HG03135 (cell line): ENCODE results near the gene CRADD.

Experiments
- ATAC-seq: cut with Tn5 transposase; IDR thresholded peaks from one replicate; pipeline ENCODE4 v1.9.1; 2021; ENCODE audit warnings: mild to moderate bottlenecking, moderate library complexity; ENCODE audit not compliant: unreplicated experiment

Gene CRADD

DNA sequence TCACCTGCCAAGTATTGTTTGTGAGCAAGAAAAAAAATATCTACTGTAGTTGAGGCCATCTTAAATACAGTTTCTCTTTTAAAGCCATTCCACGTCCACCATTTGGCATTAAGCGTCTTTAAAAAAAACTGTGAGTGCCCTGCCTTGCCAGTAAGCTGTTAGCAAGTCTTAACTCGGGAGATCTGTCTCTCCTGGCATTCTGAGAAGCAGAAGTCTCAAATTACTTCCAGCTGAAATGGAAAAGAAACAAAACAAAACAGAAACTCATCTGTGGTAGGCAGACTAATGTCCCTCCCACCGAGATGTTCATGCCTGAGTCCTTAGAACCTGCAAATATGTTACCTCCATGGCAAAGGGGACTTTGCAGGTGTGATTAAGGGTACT is 126.2 kb downstream of the CRADD start:
- no peak for ATAC-seq

DNA sequence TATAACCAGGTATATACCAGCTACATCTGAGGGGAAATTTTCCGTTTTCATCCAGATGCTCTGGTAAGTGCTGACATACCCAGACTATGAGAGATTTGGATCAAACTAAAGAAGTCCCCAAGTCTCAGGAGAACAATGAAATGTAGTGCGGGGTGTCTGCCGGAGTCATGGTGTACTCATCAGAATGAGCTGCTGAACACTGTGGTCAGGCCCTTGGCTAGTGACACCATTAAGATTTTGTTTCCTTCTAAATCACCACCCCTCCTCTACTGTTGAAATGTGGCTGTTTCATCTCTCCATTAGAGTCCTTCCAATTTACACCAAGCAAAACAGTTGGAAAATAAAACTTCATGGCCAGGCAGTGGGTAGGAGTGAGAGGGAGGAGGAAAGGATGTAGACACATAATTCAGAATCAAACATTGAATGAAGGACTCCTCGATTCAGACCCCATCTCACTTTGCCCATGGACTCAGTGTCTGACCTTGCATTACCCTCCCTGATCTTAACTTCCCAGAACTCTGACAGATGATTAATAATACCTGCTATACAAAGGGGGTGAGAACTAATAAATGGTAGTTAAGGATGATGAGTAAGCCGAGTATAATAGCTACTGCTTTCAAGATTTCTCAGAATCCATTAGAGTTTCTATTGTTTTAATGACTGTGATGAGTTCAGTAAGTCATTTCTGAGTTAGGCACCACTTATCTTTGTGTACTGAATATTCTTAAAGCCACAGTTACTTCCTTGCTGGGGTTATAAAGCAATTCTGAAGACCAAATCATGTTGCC is 127.4 kb downstream of the CRADD start:
- ATAC-seq, result no peak

- ATAC-seq, result no peak
Measured at GRCh38 chr12:93805736-93806141, 128.6 kb downstream of the CRADD start.

DNA sequence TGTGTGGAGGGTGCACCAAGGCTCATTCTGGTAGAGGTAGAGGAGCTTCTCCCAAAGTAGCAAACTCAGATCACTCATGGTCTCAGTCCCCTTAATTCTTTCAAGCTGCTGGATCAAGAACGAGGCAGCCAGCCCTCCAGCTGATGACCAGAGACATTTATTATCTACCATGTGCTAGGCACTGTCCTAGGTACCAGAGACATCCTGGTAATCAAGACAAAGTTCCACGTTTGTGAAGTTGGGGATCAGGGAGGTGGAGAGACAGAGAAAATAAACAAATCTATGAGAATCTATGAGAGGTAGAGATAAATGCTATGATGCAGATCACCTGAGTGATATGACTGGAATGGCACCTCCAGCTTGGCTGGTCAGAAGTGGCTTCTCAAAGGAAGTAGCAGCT is 130.2 kb downstream of the CRADD start:
- no peak for ATAC-seq

DNA sequence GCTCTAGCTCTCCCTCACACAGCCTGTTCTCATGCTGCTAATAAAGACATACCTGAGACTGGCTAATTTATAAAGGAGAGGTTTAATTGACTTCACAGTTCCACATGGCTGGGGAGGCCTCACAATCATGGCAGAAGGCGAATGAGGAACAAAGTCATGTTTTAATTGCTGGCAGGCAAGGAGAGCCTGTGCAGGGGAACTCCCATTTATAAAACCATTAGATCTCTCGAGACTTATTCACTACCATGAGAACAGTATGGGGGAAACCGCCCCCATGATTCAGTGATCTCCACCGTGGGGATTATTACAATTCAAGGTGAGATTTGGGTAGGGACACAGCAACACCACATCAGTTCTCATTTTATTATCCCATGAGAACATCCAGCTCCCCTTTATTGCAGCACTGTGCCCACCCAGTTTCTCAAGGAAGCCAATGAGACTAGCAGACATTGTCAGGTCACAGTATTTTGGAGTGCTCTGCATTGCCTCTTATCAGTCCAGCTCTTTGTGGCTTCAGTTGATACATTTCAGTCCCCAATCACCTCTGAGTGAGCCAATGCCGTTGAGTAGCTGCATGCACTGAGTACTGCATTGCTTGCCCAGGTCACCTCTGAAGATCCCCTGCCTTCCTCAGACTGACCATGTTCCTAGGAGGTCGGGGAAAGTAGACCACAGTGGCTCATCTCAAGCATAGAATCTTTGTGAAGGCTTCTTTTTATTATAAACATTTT is 131.2 kb downstream of the CRADD start:
- ATAC-seq, result no peak

- no peak for ATAC-seq
Measured at GRCh38 chr12:93812626-93813025, 135.5 kb downstream of the CRADD start.

DNA sequence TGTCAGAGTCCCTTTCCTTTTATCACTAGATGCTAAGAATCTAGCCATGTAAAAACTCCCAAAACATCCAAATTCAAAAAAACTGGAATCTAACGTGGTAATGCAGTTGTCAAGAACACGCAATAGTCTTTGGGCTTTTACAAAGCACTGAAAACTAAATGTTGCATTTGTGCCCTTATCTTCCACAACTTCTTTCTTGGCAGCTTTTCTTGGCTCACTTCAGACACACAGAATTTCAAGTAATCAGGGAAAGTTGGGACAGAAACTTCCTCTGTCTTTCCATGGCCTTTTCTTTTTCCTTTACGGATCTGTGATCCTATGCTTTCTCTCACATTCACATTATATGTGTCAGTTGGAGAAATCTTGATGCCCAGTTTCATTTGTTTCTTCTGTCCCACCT is 136.0 kb downstream of the CRADD start:
- ATAC-seq, result no peak

DNA sequence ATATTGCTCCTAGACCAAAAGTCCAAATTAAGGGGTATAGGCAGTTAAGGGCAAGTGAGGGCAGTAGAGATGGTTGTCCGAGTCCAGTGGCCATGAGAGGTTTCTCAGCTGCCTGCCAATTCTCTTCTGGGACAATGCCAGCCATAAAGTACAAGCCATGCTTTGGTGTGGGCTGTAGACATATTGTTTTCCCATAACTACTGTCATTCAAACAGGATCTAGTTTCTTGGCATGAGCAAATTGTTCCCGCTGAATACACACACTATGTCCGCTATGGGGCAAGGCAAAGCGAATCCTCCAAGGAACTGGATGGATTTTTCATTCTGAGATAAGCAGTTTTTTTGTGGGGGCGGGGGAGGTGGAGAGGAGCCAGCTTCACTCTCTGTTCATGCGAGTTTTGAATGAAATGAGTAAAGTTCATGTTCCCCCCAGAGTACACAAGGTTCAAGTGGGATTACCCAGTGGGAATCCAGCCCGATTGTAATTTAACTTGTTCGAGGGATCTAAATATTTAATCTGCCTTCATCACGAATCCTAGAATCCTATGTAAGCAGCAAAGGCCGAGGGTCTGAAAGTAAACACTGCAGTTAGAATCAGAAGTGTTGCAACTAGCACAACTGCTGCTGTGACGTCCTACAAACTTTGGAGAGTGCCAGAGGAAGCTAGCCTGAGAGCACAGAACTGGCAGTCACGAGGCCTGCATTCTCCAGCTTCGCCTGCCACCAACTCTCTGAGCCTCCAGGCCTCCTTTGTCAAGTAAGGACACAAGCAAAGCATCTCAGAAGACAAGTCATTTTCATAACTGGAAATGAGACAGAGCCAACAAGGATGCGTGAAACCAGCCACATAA is 137.0 kb downstream of the CRADD start:
- no peak for ATAC-seq

GRCh38 chr12:93818488-93819049 is 141.4 kb downstream of the CRADD start:
- ATAC-seq, result no peak

DNA sequence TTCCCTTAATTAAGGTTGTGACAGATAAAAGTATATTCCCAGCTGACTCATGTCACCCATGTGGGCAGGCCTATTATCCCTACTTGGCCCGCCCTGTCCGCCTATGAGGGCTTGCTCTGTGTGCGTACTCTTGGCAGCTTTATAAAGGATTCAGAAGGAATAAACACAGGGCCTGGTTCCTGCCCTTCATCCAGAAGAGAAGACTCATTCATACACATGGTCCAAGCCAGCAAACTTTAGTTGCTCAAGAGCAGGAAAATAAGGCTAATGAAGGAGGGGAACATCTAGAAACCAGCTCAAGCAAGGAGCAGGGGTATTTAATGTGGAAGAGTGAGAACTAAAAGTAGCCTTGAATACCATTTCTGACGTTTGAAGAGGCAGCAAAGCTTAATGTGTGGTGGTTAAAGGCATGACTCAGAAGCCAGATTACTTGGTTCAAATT is 141.9 kb downstream of the CRADD start:
- no peak for ATAC-seq

DNA sequence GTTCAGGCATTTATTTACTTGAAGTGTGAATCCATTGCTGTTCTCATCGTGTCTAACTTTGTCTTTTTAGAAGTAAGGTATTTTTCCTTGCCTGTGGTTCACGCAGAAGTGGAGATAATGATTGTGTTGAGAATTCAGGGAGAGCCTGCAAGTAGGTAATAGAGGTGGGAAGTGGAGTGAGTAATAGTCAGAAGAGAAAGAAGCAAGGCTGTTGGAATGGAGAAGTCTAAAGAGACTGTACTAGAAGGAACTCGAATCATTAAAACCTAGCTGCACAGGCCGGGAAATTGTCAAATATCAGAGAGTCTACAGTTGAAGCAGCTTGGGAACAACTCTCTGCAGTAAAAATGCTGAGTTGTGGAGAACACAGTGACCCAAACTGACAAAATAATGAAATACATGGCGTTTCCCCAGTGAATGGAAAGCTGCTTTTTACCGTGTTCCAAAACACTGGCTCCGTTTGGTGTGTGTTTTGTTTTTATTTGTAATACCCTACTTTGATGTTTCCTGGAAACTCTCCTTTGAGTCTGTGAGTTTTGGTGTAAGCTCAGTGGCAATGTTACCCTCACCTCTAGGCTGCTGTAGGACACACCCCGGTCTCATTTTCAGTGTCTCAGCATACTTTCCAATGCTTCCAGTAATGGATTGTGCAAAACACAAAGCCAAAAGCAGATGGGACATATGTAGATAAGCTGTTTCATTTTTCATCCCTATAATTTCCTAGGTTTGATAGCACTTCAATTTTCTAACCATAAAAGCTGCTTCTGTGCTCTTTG is 146.6 kb downstream of the CRADD start:
- no peak for ATAC-seq

DNA sequence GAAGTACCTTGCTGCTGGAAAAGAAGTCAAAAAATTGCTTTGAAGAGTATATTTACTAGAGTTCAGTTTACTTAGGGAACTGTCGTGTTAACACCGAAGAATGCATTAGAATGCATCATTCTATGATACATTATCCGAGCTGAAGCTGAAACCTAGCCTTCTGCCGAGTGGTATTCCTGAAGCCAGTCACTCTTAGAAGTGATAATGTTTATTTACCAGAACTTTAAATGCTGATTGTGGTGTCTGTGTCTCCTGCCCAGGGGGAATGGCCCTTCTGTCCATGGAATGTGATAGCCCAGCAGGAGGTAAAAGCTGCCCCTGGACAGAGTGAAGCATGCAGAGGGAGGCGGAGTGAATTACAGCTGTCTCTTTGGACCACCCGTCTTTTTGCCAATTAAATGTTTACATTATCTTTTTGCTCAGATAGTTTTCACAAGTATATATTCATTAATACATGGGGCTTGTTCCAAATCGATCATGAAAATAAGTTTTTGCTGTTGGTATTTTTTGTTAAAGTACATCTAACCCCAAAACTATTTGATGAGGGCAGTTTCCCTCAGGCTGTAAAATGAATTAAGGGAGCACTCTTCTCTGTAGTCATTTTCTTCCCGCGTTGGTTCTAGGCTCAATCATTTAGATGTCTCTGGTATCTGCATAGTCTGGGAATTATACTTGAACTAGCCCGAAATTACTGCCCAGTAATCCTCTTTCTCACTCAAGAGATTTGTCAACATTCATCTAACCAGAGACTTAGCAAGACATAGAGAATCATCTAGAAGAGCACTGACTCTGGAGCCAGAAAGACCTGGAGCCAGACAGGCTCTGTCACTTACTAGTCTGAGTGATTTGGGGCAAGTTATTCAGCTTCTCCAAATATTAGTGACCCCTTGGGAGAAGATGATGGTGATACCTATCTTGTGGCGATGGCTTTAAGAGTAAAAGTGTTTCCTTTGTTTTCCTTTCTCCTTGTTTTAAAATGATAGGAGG is 147.6 kb downstream of the CRADD start:
- ATAC-seq, result no peak

DNA sequence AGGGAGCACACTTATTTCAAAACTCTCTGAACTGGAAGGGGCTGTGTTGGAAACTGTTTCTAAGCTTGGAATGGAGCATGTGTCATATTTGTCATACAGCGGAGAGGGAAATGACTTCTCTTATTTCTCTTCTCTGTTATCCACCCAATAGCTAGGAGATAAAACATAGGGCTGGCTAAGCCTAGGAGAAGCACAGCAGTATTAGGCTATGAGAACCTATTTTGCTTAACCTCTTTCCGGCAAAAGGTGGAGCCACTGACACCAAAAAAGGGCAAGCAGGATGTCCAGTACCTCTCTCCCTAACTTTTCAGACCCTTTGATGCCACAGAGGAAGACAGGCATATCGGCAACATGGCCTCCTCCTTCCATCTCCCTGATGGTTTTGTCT is 148.3 kb downstream of the CRADD start:
- ATAC-seq, result no peak

DNA sequence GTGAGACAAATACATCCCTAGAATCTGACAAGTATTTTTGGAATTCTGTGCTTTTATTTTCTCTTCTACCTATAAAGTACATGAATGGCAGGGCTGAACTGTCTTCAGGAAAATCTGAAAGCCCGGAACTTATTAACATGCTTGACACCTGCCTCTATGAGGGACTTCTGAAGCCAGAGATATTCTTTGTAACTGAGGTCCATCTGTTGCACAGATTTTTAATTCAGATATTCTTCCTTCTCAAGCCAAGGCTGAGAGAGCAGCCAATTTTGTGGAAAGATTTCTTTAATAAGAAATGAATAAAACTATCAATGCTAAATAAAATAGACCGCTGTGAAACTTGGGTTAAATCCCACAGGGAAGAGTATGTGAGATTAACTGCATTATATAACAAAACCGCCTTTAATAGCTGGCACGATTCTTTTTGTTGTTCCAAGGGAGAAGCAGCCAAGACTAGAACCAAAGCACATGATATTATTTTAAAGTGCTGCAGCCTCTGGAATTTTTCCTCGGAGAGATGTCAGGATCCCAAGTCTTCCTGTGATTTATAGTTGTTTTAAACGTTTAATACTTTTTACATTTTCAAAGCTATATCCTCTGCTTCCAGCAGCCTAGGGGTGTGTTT is 148.9 kb downstream of the CRADD start:
- ATAC-seq, result no peak

- ATAC-seq, result no peak
Measured at GRCh38 chr12:93827179-93827578, 150.0 kb downstream of the CRADD start.

DNA sequence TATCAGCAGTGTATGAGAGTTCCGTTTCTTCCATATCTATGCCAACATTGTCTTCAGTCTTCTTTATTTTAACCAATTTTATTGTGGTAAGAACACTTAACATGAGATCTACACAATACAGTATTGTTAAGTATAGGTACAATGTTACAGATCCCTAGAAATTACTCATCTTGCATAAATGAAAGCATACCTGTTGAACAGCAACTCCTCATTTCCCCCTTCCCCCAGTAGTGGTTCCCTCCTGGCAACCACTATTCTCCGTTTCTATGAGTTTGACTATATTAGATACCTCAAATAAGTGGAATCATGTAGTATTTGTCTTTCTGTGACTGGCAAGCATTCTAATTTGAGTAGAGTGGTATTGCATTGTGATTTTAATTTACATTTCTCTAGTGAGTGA is 150.5 kb downstream of the CRADD start:
- no peak for ATAC-seq

- ATAC-seq, result no peak
Measured at GRCh38 chr12:93829016-93829415, 151.8 kb downstream of the CRADD start.

- ATAC-seq, result no peak
Measured at GRCh38 chr12:93831374-93831773, 154.2 kb downstream of the CRADD start.

DNA sequence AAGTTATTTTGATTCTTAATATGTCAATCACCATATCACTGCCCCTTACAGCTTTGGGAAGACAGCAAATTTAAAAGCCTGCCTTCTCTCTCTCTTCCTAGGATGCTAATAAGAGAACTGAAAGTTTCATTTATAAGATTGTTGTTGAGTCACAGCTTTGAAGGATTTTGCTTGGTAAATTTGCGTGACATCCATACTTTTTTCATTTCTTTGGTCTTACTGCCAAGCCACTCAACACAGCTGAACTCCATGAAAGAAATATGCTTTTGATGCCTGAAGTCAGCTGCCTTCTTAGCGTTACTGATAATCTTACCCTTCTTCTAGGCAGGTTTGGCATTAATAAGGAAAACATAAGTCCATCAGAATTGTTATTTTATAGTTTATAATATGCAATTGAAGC is 155.0 kb downstream of the CRADD start:
- no peak for ATAC-seq
